CD4-positive, alpha-beta T cell treated with Interleukin-4 for 4 hours (primary cell): ENCODE results near the gene RNF215.
"Not testable (repeated sequence)": the region's sequence is repeated elsewhere in the genome, so short reads cannot be mapped to it uniquely, and the experiment has no call there.

Experiments used
- DNase-seq: peaks from one replicate; pipeline ENCODE4 v3.0.0-alpha.2; 2020

The RNF215 gene

DNA sequence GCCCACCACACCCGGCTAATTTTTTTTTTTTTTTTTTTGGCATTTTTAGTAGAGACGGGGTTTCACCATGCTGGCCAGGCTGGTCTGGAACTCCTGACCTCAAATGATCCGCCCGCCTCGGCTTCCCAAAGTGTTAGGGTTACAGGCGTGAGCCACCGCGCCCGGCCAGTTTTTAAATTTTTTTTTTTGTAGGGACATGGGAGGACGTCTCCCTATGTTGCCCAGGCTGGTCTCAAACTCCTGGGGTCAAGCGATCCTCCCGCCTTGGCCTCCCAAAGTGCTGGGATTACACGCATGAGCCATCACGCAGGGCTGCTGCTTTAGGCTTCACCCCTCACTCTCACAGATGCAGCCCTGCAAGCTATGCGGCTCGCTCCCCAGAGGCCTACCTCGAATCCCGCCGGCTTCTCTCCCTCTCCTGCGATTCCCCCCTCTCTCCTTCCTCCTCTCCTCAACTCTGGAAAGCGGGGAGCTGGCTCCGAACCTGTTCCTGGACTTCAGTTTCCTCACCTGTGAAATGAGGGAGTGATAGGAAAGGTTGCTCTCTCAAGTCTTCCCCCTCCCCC lies 29.5 kb downstream of the RNF215 start:
- no peak for DNase-seq

DNA sequence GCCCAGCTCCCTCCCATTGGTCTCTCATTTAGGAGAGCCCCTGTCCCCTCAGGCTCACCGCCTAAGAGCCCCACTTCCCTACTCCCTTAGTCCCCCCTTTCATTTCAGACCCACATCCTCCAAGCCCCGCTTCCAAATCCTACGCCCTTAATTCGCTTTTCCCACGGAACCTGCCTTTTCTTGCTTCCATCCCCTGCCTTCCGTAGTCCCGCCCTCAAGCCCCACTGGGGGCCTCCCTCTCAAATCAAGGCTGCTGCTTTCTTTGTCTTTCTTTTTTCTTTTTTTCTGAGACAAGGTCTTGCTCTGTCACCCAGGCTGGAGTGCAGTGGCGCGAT lies 30.0 kb downstream of the RNF215 start:
- no peak for DNase-seq

GRCh38 chr22:30356449-30357235 lies 30.6 kb downstream of the RNF215 start, which contains the start of the genes CCDC157 and SF3A1:
TSS of gene CCDC157 (plus strand) at chr22:30357007. CDS start at chr22:30366001, 8,994 bp downstream.
TSS of gene SF3A1 (minus strand) at chr22:30356894. CDS start at chr22:30356792, 102 bp downstream.
- DNase-seq: peak; percentile 81

DNA sequence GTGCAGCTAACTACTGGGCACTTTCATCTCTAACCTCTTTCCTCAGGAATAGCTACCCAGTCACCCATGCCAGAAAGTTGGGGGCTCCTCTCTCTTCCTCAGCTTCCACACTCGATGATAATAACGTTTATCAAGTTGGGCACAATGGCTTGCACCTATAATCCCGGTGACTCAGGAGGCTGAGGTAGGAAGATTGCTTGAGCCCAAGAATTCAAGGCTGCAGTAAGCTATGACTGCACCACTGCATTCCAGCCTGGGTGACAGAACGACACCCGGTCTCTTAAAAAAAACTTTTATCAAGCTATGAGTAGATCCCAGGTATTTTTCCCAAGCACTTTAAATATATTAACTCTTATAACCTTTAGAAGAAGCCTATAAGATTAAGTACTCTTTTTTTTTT lies 32.6 kb downstream of the RNF215 start:
- DNase-seq: no peak

DNA sequence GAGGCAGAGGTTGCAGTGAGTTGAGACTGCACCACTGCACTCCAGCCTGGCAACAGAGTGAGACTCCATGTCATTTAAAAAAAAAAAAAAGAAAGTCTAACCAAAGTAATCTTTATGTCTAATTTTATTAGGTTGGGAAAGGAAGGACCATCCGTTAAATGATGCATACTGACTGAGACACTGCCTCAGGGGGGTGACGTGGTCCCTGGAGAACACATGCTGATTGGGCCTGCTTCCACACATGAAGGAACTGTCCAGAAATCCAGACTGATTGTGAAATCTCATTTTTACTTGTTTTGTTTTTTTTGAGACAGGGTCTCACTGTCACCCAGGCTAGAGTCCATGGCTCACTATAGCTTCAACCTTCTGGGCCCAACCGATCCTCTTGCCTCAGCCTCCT lies 36.0 kb downstream of the RNF215 start:
- no peak for DNase-seq

- DNase-seq: no peak
Measured at GRCh38 chr22:30348809-30349208, 38.4 kb downstream of the RNF215 start.

DNA sequence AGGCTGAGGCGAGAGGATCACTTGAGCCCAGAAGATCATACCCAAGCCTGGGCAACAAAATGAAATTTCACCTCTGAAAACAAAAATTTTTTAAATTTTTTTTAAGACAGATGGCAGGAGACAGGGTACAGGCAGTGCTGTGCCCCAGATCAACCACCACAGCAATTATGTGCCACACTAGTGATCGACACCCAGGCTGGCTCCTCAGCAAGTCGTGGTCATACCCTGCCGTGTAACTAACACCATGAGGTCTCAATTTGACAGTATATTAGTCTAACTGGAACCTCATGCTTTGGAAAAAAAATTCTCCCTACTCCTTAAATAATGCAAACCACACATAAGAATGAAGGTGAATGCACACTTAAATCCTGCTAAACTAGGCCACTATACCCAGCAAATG lies 38.8 kb downstream of the RNF215 start:
- DNase-seq: no peak

- no peak for DNase-seq
Measured at GRCh38 chr22:30347255-30347892, 39.8 kb downstream of the RNF215 start.

GRCh38 chr22:30344447-30345200 lies 42.6 kb downstream of the RNF215 start:
- peak; percentile 26 for DNase-seq

DNA sequence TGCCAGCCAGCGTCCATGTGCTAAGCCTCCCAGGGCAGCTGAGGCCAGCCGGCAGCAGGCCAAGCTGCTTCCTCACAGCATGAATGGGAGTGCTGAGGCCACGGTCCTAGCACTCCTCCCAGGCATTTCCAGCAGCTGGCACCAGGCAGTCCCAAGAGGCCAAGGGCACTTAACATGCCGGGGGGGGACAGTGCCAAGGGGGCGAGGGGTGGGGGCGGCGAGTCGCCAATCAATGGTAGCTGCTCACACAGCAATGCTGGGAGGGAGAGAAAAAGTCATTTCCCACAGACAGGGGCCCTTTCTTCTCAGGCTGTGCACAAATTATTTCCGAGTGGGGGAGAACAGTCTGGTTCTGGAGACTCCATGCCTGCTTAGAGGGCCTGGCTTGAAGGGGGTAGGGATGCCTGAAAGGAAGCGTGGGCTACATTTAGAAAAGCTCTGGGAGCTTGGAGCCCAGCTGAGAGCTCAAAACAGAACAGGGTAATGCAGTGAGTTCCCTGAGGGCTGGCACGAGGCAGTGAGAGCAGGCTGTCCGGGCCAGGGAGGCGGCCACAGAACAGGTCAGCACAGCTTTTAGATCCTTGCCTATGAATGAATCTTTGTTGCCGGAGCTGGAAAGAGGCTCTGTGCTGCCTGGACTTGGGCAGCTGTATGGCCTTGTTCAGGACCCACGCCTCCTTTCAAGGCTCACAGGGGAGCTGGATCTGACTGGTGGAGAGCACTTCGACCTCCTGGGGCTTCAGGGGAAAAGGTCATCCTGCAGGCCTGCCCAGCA lies 46.1 kb downstream of the RNF215 start:
- DNase-seq: no peak

- DNase-seq: no peak
Measured at GRCh38 chr22:30338802-30339201, 48.4 kb downstream of the RNF215 start.

DNA sequence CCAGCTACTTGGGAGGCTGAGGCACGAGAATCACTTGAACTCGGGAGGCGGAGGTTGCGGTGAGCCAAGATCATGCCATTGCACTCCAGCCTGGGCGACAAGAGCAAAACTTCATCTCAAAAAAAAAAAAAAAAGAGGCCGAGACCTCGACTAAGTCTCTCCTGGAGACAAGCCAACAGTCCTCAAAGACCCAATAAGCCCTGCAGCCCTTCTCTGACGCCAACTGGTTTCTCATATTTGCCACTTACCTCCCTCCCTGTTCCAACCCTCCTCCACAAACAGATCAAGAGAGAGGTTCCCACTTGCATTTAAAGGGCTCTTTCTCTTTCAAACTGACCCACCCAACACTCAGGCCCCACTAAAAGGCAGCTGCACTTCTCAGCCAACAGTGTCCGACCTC lies 48.9 kb downstream of the RNF215 start:
- DNase-seq: not testable (repeated sequence)

GRCh38 chr22:30337461-30337778 lies 49.8 kb downstream of the RNF215 start:
- DNase-seq: no peak

DNA sequence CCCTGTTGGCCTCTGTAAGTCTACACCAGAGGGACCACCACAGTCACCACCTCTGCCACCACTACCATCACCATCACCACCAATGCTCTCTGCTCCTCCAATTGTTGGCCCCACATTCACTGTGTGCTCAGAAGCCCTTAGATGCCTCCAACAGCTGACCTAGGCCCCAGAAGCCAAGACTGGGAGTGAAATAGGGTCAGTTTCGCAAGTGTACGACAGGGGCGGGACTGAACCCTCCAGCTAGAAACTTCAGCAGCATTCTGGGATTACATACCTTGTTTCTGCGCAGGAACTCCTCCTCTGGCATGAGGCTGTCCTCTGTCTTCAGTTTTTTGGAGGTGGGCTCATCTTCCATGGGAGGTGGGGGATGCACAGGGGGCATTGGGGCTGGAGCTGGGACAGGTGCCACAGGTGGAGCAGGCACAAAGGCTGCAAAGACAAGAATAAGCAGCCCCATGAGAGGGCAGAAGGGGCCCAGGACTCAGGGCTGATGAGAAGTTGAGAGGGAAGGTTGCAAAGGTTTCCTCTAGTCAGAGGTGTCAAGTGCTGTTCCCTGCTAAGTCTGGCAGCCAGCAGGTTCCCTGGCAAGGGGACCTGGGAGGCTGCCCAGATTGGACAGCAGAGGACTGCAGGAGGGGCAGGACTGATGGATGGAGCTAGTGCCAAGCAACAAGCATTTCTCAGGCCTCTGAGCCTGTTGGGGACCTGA lies 50.3 kb downstream of the RNF215 start:
- no peak for DNase-seq

DNA sequence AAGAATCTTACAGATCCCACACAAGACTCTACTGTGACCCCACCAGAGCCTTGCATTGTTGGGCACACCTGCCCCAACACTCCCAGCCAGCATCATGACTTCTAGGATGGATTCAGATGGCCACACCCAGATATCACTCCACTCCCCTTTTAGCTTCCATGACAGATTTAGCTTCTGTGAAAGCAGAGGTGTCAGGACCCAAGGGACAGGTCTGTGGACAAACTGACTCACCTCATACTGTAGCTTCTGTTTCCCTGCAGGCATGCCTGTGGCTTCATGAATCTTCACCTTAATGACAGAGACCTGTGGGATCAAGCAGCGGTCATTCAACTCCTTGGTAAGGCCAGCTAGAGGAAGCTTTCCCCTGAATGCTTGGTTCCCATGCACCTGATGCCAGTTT lies 52.0 kb downstream of the RNF215 start:
- DNase-seq: no peak

GRCh38 chr22:30334646-30335045 lies 52.6 kb downstream of the RNF215 start:
- no peak for DNase-seq

DNA sequence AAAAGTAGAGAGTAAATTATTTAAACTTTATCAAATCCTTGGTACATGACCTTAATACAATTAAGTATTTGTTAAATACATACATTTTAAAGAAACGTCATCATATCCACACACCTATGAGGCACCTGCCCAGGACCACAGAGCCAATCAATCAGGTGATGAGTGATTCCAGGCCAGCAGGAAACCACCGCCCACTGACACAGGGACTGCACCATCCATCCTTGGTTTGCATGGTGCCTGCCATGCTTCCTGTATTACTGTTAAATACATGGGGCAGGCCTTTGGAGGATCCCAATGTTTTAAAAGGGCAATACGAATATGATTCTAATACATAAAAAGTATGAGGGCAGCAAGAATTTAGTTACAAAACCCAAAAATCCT lies 53.5 kb downstream of the RNF215 start:
- no peak for DNase-seq

- no peak for DNase-seq
Measured at GRCh38 chr22:30332994-30333706, 54.1 kb downstream of the RNF215 start.

GRCh38 chr22:30332551-30332950 lies 54.7 kb downstream of the RNF215 start:
- DNase-seq: no peak
